ENCODE results near the gene RUNX3.
A peak's percentile ranks its signal among the peaks of the same experiment; 100 is the strongest.
"Not testable (repeated sequence)": the region's sequence is repeated elsewhere in the genome, so short reads cannot be mapped to it uniquely, and the experiment has no call there.

The RUNX3 gene

DNA sequence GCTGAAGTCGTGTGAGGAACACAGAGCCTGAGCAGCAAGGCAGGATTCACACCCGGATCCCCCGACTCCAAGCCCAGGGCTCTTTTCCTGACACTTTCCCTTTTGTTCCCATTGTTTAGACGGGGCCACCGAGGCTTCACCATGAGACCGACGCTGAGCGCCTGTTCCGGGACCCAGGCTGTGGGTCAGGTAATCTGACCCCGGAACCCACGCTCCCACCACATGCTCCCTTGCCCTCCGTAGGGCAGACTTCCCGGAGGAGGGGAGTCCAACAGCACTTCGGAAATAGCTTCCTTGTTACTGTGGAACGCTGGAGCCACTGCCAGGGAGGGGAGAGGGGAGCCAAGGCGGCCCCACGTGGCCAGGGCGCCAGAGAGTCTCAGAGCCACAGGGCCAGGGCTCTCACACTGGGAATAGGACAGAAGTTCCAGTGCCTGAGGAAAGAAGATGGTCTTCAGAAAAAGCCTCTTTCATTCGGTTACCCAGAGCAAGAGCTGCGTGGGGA, 18.4 kb downstream of the RUNX3 start:
- DNase-seq = no peak

GRCh38 chr1:24910751-24911650, 19.1 kb downstream of the RUNX3 start:
- peak; percentile 53 to 59 for DNase-seq

DNA sequence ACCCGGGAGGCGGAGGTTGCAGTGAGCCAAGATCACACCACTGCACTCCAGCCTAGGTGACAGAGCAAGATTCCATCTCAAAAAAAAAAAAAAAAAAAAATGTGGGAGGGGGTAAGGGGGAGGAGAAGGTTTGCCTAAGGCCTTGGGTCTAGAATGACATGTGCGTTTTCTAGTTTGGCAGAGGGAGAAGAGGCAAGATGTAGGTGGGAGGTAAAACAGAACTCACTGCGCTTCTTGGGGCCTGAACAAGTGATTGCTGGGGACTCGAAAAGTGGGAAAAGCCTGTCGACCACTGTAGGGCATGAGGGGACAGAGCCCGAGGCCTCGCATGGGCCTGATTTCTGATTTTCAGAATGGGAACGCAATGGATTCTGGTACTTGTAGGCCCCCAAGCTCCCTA, 19.9 kb downstream of the RUNX3 start:
- no peak for DNase-seq

GRCh38 chr1:24909388-24909898, 20.6 kb downstream of the RUNX3 start:
- DNase-seq = no peak

DNA sequence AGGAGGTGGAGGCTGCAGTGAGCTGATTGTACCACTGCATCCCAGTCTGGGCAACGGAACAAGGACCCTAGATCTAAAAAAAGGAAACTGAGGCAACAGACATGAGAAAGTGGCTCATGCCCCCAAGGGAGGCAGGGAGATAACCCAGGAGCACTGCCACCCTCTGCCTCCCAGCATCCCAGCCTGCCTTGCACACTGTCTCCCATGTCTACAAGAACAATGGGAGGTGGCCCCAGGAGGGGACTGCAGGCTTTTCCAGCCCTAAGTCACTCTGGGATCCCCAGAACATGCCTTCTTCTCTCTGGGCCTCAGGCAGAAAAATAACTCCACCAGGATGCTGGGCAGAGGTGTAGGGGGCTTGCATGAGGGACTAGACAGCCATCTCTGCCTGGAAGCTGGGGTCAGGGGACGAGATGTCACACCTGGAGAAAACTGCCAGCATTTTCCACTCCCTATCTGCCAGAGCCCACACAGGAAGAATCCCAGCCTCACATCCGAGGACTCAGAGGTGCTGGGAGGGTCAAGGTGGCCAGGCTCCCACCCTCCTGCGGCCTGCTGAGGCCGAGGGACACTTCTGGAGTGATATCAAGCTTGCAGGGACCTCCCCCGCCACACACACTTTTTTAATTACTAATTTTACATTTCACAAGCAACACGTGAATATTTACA, 21.4 kb downstream of the RUNX3 start:
- DNase-seq = no peak

- not testable (repeated sequence) for DNase-seq
Measured at GRCh38 chr1:24907587-24908294, 22.3 kb downstream of the RUNX3 start.

DNA sequence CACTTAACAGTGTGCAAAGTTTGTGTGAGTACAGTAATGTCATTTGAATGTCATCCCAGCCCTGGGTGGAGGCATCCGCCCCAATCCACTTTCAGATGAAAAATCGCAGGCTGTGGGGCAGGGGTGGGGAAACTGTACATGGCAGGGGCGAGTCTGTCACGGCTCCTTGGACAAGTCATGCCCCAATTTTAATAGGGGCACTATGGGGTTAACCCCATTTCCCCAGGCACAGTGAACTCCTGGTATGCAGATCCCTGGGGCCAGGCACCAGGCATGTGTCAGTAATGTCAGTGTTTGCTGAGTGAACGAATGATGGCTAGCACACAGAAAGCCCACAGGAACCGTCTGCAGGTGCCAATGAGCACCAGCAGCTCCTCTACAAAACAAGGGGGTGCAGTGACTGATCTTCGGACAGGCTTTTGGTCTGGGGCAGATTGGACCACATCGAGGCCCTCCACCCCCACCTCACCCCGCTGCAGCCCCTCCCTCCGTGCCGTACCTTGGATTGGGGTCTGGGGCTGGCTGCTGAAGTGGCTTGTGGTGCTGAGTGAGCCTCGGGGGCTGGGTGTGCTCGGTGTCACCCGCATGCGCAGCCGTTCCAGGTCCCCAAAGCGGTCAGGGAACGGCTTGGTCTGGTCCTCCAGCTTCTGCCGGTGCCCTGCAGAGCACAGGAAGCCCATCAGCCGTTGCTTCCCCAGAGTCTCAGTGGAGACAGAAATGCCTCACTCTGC, 23.2 kb downstream of the RUNX3 start:
- no peak for DNase-seq

GRCh38 chr1:24905979-24906720, 23.9 kb downstream of the RUNX3 start:
- no peak for DNase-seq

- DNase-seq = no peak
Measured at GRCh38 chr1:24905355-24905978, 24.6 kb downstream of the RUNX3 start.

- DNase-seq = no peak
Measured at GRCh38 chr1:24904731-24905354, 25.2 kb downstream of the RUNX3 start.

DNA sequence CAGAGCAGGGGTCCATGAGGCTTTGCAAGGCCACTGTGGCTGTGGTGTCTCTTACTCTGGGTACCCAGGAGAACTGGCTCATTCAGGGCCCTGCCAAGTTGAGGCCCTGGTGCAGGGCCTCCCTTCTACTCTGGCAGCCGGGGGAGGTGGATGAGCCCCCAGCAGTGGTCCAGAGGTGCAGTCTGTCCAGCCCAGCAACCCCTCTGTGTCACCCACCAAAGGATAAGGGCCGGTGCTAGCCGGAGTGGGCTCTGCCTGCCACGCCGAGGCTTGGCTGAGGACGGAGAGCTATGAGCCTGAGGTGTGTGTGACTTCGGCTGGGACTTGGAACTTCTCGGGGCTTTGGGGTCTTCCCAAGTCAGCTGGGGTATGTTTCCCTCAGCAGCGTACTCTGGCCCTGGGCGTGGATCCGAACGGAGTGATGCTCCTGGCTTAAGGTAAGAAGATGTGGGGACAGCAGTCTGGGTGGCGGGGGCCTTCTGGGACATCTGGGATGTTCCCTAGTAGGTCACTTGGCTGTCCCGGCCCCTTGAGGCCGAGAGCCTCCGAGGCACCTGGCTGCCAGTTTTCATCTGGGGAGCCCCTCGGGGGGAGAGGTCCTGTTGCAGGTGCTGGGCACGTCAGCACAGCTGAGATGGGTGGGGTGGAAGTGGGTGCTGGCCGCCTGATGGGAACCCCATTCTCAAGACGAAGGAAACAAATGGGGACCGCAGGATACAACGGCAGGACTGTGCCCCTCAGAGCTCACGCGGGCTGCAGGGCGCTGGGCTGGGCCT, 25.9 kb downstream of the RUNX3 start:
- DNase-seq = no peak

- DNase-seq = no peak
Measured at GRCh38 chr1:24903560-24903954, 26.5 kb downstream of the RUNX3 start.

- no peak for DNase-seq
Measured at GRCh38 chr1:24903011-24903461, 27.0 kb downstream of the RUNX3 start.

DNA sequence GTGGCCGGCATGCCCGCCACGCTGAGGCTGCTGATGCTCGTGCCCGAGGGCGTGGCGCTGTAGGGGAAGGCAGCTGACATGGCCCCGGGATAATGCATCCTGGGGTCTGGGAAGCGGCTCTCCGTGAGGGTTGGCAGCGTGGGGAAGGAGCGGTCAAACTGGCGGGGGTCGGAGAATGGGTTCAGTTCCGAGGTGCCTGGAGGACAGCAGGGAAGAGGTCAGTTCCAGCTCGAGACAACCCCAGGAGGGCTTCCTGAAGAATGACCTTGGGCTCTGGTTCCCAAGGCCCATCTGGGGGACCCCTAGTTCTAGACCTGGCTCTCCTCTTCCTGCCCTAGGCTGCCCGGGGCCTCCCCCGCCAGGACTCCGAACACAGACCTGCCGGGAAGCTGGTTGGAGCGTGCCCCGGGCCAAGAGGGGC, 27.6 kb downstream of the RUNX3 start:
- DNase-seq = no peak

DNA sequence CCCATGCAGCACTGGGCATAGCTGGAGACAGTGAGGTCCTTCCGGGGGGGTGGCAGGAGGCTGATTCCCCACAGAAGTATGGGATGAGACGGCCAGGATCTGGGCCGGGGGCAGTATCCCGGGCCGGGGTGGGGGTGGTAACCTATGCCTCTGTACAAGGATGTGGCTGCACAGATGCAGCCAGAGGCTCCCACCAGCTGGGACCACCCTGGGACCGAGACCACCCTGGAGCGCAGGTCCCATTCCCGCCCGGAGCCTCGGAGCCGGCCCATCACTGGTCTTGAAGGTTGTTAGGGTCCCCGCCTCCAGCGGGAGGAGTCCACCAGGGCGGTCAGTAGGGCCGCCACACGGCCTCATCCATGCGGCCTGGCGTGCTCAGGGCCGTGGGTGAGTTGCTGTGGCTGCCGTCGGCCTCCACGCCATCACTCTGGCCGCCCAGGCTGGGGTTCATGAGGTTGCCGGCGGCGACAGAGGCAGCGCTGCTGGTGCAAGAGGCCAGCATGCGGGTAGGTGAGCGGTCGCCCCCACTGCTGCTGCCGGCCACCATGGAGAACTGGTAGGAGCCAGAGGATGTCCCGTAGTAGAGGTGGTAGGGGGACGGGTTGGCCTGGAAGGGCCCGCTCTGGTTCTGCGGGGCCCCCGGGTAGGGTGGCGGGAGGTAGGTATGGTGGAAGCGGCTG, 28.1 kb downstream of the RUNX3 start:
- DNase-seq = no peak

- no peak for DNase-seq
Measured at GRCh38 chr1:24900985-24901781, 28.9 kb downstream of the RUNX3 start.

- no peak for DNase-seq
Measured at GRCh38 chr1:24900486-24900849, 29.6 kb downstream of the RUNX3 start.

Measured in activated CD4-positive, alpha-beta T cell treated with anti-CD3 and anti-CD28 coated beads, Interleukin-2, amount 50 U/mL, for 4 hours (primary cell).